Measurements from ENCODE around the gene CACNG6.

The CACNG6 gene

GRCh38 chr19:53999694-54000093 lies 8.3 kb downstream of the CACNG6 start:
- Histone ChIP-seq H3K4me1 (ENCODE audit: control insufficient read depth in 2 of 2, insufficient read depth in 2 of 2, low read length in 2 of 2) (no peaks in the 10 kb centered on the region), H3K9me3 (ENCODE audit: control insufficient read depth in 2 of 2, low read length in 2 of 2) (no peaks in the 10 kb centered on the region), H3K36me3 (ENCODE audit: control insufficient read depth in 2 of 2, insufficient read depth in 2 of 2, low read length in 2 of 2) (no peaks in the 10 kb centered on the region), H3K27me3 (ENCODE audit: control insufficient read depth in 2 of 2, insufficient read depth in 2 of 2, low read length in 2 of 2) (peaks cover 2 to 3% of the 10 kb centered on the region in 2 donors), H3K9ac (ENCODE audit: low read depth in 1 of 2, low read length in 2 of 2) (no peak overlapping the region), H3K27ac (ENCODE audit: low read depth in 2 of 2, low read length in 2 of 2) (no peak overlapping the region), H3K4me3 (ENCODE audit: low read length in 2 of 2) (no peak overlapping the region)

GRCh38 chr19:54001496-54001895 lies 10.1 kb downstream of the CACNG6 start:
- Histone ChIP-seq H3K27me3 (ENCODE audit: control insufficient read depth in 2 of 2, insufficient read depth in 2 of 2, low read length in 2 of 2) (peaks cover 2 to 3% of the 10 kb centered on the region in 2 donors), H3K9me3 (ENCODE audit: control insufficient read depth in 2 of 2, low read length in 2 of 2) (no peaks in the 10 kb centered on the region), H3K4me3 (ENCODE audit: low read length in 2 of 2) (no peak overlapping the region), H3K9ac (ENCODE audit: low read depth in 1 of 2, low read length in 2 of 2) (no peak overlapping the region), H3K4me1 (ENCODE audit: control insufficient read depth in 2 of 2, insufficient read depth in 2 of 2, low read length in 2 of 2) (no peaks in the 10 kb centered on the region), H3K27ac (ENCODE audit: low read depth in 2 of 2, low read length in 2 of 2) (no peak overlapping the region), H3K36me3 (ENCODE audit: control insufficient read depth in 2 of 2, insufficient read depth in 2 of 2, low read length in 2 of 2) (no peaks in the 10 kb centered on the region)

- Histone ChIP-seq H3K4me1 (ENCODE audit: control insufficient read depth in 2 of 2, insufficient read depth in 2 of 2, low read length in 2 of 2) (no peaks in the 10 kb centered on the region), H3K9ac (ENCODE audit: low read depth in 1 of 2, low read length in 2 of 2) (no peak overlapping the region), H3K4me3 (ENCODE audit: low read length in 2 of 2) (no peak overlapping the region), H3K9me3 (ENCODE audit: control insufficient read depth in 2 of 2, low read length in 2 of 2) (no peaks in the 10 kb centered on the region), H3K27me3 (ENCODE audit: control insufficient read depth in 2 of 2, insufficient read depth in 2 of 2, low read length in 2 of 2) (peaks cover 2 to 3% of the 10 kb centered on the region in 2 donors), H3K36me3 (ENCODE audit: control insufficient read depth in 2 of 2, insufficient read depth in 2 of 2, low read length in 2 of 2) (no peaks in the 10 kb centered on the region), H3K27ac (ENCODE audit: low read depth in 2 of 2, low read length in 2 of 2) (no peak overlapping the region)
Measured at GRCh38 chr19:54002495-54003315, 11.3 kb downstream of the CACNG6 start.

- H3K4me1 ChIP-seq (ENCODE audit: control insufficient read depth in 2 of 2, insufficient read depth in 2 of 2, low read length in 2 of 2), result no peaks in the 10 kb centered on the region
- H3K27me3 ChIP-seq (ENCODE audit: control insufficient read depth in 2 of 2, insufficient read depth in 2 of 2, low read length in 2 of 2), result no peaks in the 10 kb centered on the region
- no peaks in the 10 kb centered on the region for H3K36me3 ChIP-seq (ENCODE audit: control insufficient read depth in 2 of 2, insufficient read depth in 2 of 2, low read length in 2 of 2)
- no peak overlapping the region for H3K4me3 ChIP-seq (ENCODE audit: low read length in 2 of 2)
- no peak overlapping the region for H3K27ac ChIP-seq (ENCODE audit: low read depth in 2 of 2, low read length in 2 of 2)
- H3K9me3 ChIP-seq (ENCODE audit: control insufficient read depth in 2 of 2, low read length in 2 of 2), result no peaks in the 10 kb centered on the region
- H3K9ac ChIP-seq (ENCODE audit: low read depth in 1 of 2, low read length in 2 of 2), result no peak overlapping the region
Measured at GRCh38 chr19:54009440-54009839, 18.0 kb downstream of the CACNG6 start.

GRCh38 chr19:54010474-54010873 lies 19.0 kb downstream of the CACNG6 start:
- H3K36me3 ChIP-seq (ENCODE audit: control insufficient read depth in 2 of 2, insufficient read depth in 2 of 2, low read length in 2 of 2), result no peaks in the 10 kb centered on the region
- H3K27ac ChIP-seq (ENCODE audit: low read depth in 2 of 2, low read length in 2 of 2), result no peak overlapping the region
- H3K4me1 ChIP-seq (ENCODE audit: control insufficient read depth in 2 of 2, insufficient read depth in 2 of 2, low read length in 2 of 2), result no peaks in the 10 kb centered on the region
- H3K9ac ChIP-seq (ENCODE audit: low read depth in 1 of 2, low read length in 2 of 2), result no peak overlapping the region
- H3K27me3 ChIP-seq (ENCODE audit: control insufficient read depth in 2 of 2, insufficient read depth in 2 of 2, low read length in 2 of 2), result no peaks in the 10 kb centered on the region
- no peaks in the 10 kb centered on the region for H3K9me3 ChIP-seq (ENCODE audit: control insufficient read depth in 2 of 2, low read length in 2 of 2)
- H3K4me3 ChIP-seq (ENCODE audit: low read length in 2 of 2), result no peak overlapping the region

GRCh38 chr19:54011507-54012211 lies 20.2 kb downstream of the CACNG6 start:
- Histone ChIP-seq H3K27ac (ENCODE audit: low read depth in 2 of 2, low read length in 2 of 2) (no peak overlapping the region), H3K4me3 (ENCODE audit: low read length in 2 of 2) (no peak overlapping the region), H3K27me3 (ENCODE audit: control insufficient read depth in 2 of 2, insufficient read depth in 2 of 2, low read length in 2 of 2) (no peaks in the 10 kb centered on the region), H3K4me1 (ENCODE audit: control insufficient read depth in 2 of 2, insufficient read depth in 2 of 2, low read length in 2 of 2) (no peaks in the 10 kb centered on the region), H3K9me3 (ENCODE audit: control insufficient read depth in 2 of 2, low read length in 2 of 2) (no peaks in the 10 kb centered on the region), H3K36me3 (ENCODE audit: control insufficient read depth in 2 of 2, insufficient read depth in 2 of 2, low read length in 2 of 2) (no peaks in the 10 kb centered on the region), H3K9ac (ENCODE audit: low read depth in 1 of 2, low read length in 2 of 2) (no peak overlapping the region)

- H3K9me3 ChIP-seq (ENCODE audit: control insufficient read depth in 2 of 2, low read length in 2 of 2), result no peaks in the 10 kb centered on the region
- no peaks in the 10 kb centered on the region for H3K36me3 ChIP-seq (ENCODE audit: control insufficient read depth in 2 of 2, insufficient read depth in 2 of 2, low read length in 2 of 2)
- no peak overlapping the region for H3K27ac ChIP-seq (ENCODE audit: low read depth in 2 of 2, low read length in 2 of 2)
- no peak overlapping the region for H3K9ac ChIP-seq (ENCODE audit: low read depth in 1 of 2, low read length in 2 of 2)
- no peaks in the 10 kb centered on the region for H3K27me3 ChIP-seq (ENCODE audit: control insufficient read depth in 2 of 2, insufficient read depth in 2 of 2, low read length in 2 of 2)
- no peak overlapping the region for H3K4me3 ChIP-seq (ENCODE audit: low read length in 2 of 2)
- no peaks in the 10 kb centered on the region for H3K4me1 ChIP-seq (ENCODE audit: control insufficient read depth in 2 of 2, insufficient read depth in 2 of 2, low read length in 2 of 2)
Measured at GRCh38 chr19:54013866-54014265, 22.4 kb downstream of the CACNG6 start.

- Histone ChIP-seq H3K9me3 (ENCODE audit: control insufficient read depth in 2 of 2, low read length in 2 of 2) (no peaks in the 10 kb centered on the region), H3K9ac (ENCODE audit: low read depth in 1 of 2, low read length in 2 of 2) (no peak overlapping the region), H3K4me3 (ENCODE audit: low read length in 2 of 2) (no peak overlapping the region), H3K27me3 (ENCODE audit: control insufficient read depth in 2 of 2, insufficient read depth in 2 of 2, low read length in 2 of 2) (no peaks in the 10 kb centered on the region), H3K4me1 (ENCODE audit: control insufficient read depth in 2 of 2, insufficient read depth in 2 of 2, low read length in 2 of 2) (peaks cover 0 to under 1% of the 10 kb centered on the region in 2 donors), H3K27ac (ENCODE audit: low read depth in 2 of 2, low read length in 2 of 2) (no peak overlapping the region), H3K36me3 (ENCODE audit: control insufficient read depth in 2 of 2, insufficient read depth in 2 of 2, low read length in 2 of 2) (no peaks in the 10 kb centered on the region)
Measured at GRCh38 chr19:54014920-54015560, 23.6 kb downstream of the CACNG6 start.

GRCh38 chr19:54017261-54017660 lies 25.8 kb downstream of the CACNG6 start:
- no peak overlapping the region for H3K9ac ChIP-seq (ENCODE audit: low read depth in 1 of 2, low read length in 2 of 2)
- H3K36me3 ChIP-seq (ENCODE audit: control insufficient read depth in 2 of 2, insufficient read depth in 2 of 2, low read length in 2 of 2), result no peaks in the 10 kb centered on the region
- H3K4me1 ChIP-seq (ENCODE audit: control insufficient read depth in 2 of 2, insufficient read depth in 2 of 2, low read length in 2 of 2), result peaks cover 0 to 3% of the 10 kb centered on the region in 2 donors
- H3K27ac ChIP-seq (ENCODE audit: low read depth in 2 of 2, low read length in 2 of 2), result no peak overlapping the region
- no peaks in the 10 kb centered on the region for H3K27me3 ChIP-seq (ENCODE audit: control insufficient read depth in 2 of 2, insufficient read depth in 2 of 2, low read length in 2 of 2)
- H3K9me3 ChIP-seq (ENCODE audit: control insufficient read depth in 2 of 2, low read length in 2 of 2), result no peaks in the 10 kb centered on the region
- no peak overlapping the region for H3K4me3 ChIP-seq (ENCODE audit: low read length in 2 of 2)

- no peaks in the 10 kb centered on the region for H3K9me3 ChIP-seq (ENCODE audit: control insufficient read depth in 2 of 2, low read length in 2 of 2)
- no peak overlapping the region for H3K27ac ChIP-seq (ENCODE audit: low read depth in 2 of 2, low read length in 2 of 2)
- H3K4me3 ChIP-seq (ENCODE audit: low read length in 2 of 2), result no peak overlapping the region
- H3K4me1 ChIP-seq (ENCODE audit: control insufficient read depth in 2 of 2, insufficient read depth in 2 of 2, low read length in 2 of 2), result peaks cover 0 to 3% of the 10 kb centered on the region in 2 donors
- no peak overlapping the region for H3K9ac ChIP-seq (ENCODE audit: low read depth in 1 of 2, low read length in 2 of 2)
- no peaks in the 10 kb centered on the region for H3K27me3 ChIP-seq (ENCODE audit: control insufficient read depth in 2 of 2, insufficient read depth in 2 of 2, low read length in 2 of 2)
- no peaks in the 10 kb centered on the region for H3K36me3 ChIP-seq (ENCODE audit: control insufficient read depth in 2 of 2, insufficient read depth in 2 of 2, low read length in 2 of 2)
Measured at GRCh38 chr19:54021363-54021762, 29.9 kb downstream of the CACNG6 start.

Data from mucosa of rectum (tissue), 2 donors.